ENCODE results near the gene MARK4. TPM values are rescaled to one million over a fixed set of nuclear protein-coding genes. Genes with fewer than 3 reads are reported as not detected.
"Not testable (repeated sequence)": the region's sequence is repeated elsewhere in the genome, so short reads cannot be mapped to it uniquely, and the experiment has no call there.

Gene MARK4
- total RNA-seq, 8 experiments from 2014 or later: 9.1 to 40.6 (median 14.8) TPM

DNA sequence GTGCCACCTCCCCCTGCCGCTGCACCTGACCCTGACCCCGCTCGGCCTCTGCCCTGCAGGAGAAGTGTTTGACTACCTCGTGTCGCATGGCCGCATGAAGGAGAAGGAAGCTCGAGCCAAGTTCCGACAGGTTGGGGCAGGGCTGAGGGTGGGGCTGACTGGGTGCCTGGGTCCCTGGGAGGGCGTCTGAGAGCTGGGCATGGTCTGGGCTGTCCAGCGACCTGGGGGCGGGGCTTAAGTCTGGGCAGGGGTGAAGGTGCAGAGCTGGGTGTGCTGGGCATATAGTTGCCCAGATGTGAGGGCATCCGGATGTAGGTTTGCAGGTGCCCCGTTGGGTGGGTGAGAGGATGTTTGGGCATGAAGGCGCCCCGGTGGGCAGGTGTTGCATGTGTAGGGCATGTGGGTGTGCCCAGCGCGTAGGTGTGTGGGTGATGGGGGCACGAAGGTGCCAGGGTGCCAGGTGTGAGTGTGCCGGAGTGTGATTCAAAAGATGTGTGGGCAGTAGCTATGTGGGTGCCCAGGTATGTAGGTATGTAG lies 13.8 kb downstream of the MARK4 start:
- in situ Hi-C loops (cut with MboI; ENCODE audit: low pct_unique_long_range_greater_than_20kb in 2 of 9, low sequenced_read_pairs in 9 of 9, unreplicated experiment in 9 of 9): no loop called here
- Histone ChIP-seq H3K27ac (no peak overlapping the region), H3K4me3 (no peak overlapping the region), H3K4me1 (replicated peaks in 1 of 2) (no peaks in the 10 kb centered on the region)
- WGBS, 10 experiments: 90 to 97% methylated on average over 2 to 4 of the region's 19 CpGs; no CpG with 5 or more reads in 8 of the 10 experiments
- ATAC-seq (replicated peaks in 6 of 8): no peak

DNA sequence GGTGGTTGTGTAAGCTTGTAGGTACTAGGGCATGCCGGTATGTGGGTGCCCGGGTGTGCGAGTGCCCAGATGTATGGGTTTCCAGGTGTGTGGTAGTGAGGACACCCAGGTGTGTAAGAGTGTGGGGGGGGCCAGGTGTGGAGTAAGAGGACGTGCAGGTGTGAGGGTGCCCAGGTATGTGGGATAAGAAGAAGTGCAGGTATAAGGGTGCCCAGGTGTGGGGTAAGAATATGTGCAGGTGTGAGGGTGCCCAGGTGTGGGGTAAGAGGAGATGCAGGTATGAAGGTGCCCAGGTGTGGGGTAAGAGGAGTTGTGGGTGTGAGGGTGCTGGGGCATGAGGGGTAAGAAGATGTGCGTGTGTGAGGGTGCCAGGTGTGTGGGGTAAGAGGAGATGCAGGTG lies 14.3 kb downstream of the MARK4 start:
- in situ Hi-C loops (cut with MboI; ENCODE audit: low pct_unique_long_range_greater_than_20kb in 2 of 9, low sequenced_read_pairs in 9 of 9, unreplicated experiment in 9 of 9): no loop called here
- ATAC-seq (replicated peaks in 6 of 8): no peak
- Histone ChIP-seq H3K27ac (no peak overlapping the region), H3K4me3 (no peak overlapping the region), H3K4me1 (replicated peaks in 1 of 2) (no peaks in the 10 kb centered on the region)
- WGBS, 10 experiments: 88 to 100% (median 98%) methylated on average over 1 to 4 of the region's 5 CpGs; no CpG with 5 or more reads in 6 of the 10 experiments

DNA sequence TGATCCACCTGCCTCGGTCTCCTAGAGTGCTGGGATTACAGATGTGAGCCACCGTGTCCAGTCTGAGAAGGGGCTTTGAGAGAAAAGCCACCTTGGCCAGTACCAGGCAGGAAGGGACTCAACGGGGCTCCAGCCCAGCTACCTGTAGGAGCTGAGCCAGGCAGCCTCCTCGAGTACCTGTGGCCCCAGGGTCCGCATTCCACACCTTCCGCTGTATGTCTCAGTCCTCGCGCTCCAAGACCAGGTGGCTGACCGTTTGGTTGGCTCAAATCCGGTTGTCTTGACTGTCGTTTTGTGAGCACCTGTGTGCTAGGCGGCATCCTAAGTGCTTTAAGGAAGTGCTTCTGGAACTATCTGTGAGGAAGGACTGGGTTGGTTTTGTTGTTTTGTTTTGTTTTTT lies 16.2 kb downstream of the MARK4 start:
- Histone ChIP-seq H3K27ac (no peak overlapping the region), H3K4me1 (replicated peaks in 1 of 2) (no peaks in the 10 kb centered on the region), H3K4me3 (no peak overlapping the region)
- 83 to 98% (median 92%) methylated on average over 2 to 10 of the region's 12 CpGs; no CpG with 5 or more reads in 2 of the 10 experiments for WGBS, 10 experiments
- no peak for ATAC-seq (replicated peaks in 6 of 8)
- in situ Hi-C loops (cut with MboI; ENCODE audit: low pct_unique_long_range_greater_than_20kb in 2 of 9, low sequenced_read_pairs in 9 of 9, unreplicated experiment in 9 of 9): no loop called here

DNA sequence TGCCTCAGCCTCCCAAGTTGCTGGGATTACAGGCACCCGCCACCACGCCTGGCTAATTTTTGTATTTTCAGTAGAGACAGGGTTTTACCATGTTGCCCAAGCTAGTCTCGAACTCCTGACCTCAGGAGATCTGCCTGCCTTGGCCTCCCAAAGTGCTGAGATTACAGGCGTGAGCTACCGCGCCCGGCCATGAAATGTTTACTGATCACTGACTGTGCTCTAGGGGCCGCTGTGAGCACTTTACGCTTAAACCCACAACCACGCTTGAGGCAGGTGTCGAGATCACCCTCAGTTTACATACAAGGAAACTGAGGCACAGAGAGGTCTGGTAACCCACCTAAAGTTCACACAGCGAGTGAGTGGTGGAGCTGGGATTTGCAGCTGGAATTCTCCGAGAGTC lies 18.9 kb downstream of the MARK4 start:
- ATAC-seq (replicated peaks in 6 of 8); H3K4me1 ChIP-seq (replicated peaks in 1 of 2); in situ Hi-C loops (cut with MboI; ENCODE audit: low pct_unique_long_range_greater_than_20kb in 2 of 9, low sequenced_read_pairs in 9 of 9, unreplicated experiment in 9 of 9); H3K4me3 ChIP-seq; H3K27ac ChIP-seq: not testable (repeated sequence)
- WGBS, 10 experiments: 83 to 100% (median 98%) methylated on average over 1 to 6 of the region's 13 CpGs; no CpG with 5 or more reads in 4 of the 10 experiments

DNA sequence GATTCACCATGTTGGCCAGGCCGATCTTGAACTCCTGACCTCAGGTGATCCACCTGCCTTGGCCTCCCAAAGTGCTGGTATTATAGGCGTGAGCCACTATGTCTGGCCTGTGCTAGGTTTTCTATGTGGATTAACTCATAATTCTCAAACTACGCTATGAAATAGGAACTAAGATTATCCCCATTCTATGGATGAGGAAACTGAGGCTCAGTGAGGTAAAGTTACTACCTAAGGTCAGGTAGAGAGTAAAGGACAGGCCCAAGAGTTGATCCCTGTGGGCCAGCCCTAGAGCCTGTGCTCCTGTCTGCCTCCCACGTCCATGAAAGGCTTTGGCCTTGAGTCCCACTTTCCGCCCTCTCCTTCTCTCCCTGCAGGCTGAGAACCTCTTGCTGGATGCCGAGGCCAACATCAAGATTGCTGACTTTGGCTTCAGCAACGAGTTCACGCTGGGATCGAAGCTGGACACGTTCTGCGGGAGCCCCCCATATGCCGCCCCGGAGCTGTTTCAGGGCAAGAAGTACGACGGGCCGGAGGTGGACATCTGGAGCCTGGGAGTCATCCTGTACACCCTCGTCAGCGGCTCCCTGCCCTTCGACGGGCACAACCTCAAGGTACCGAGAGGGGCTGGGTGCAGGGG lies 20.1 kb downstream of the MARK4 start:
- Histone ChIP-seq H3K4me1 (replicated peaks in 1 of 2) (peaks cover 8 to 11% of the 10 kb centered on the region in 2 donors), H3K4me3 (no peak overlapping the region), H3K27ac (no peak overlapping the region)
- ATAC-seq (replicated peaks in 6 of 8): no peak
- in situ Hi-C loops (cut with MboI; ENCODE audit: low pct_unique_long_range_greater_than_20kb in 2 of 9, low sequenced_read_pairs in 9 of 9, unreplicated experiment in 9 of 9): no loop called here
- WGBS, 10 experiments: 85 to 100% (median 93%) methylated on average over 1 to 3 of the region's 21 CpGs; no CpG with 5 or more reads in 5 of the 10 experiments

DNA sequence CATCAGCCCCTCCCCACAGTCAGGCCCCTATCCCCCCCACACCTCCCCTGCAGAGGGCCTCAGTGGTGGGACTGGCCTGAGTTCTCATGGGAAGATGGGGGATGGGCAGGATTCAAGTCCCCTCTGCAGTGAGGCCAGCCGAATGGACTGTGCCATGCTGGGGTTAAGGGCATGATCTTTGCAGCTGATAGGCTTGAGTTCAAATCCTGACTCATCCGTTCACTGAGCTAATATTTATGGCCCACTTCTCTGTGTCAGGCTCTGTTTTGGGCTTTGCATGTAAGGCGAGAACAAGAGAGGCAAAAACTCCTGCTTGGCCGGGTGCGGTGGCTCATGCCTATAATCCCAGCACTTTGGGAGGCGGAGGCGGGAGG lies 20.7 kb downstream of the MARK4 start:
- no peak overlapping the region for H3K27ac ChIP-seq
- no peak for ATAC-seq (replicated peaks in 6 of 8)
- in situ Hi-C loops (cut with MboI; ENCODE audit: low pct_unique_long_range_greater_than_20kb in 2 of 9, low sequenced_read_pairs in 9 of 9, unreplicated experiment in 9 of 9): no loop called here
- 0 to 100% (median 71%) methylated on average over 1 to 5 of the region's 7 CpGs; no CpG with 5 or more reads in 2 of the 10 experiments for WGBS, 10 experiments
- peaks cover 8 to 11% of the 10 kb centered on the region in 2 donors for H3K4me1 ChIP-seq (replicated peaks in 1 of 2)
- no peak overlapping the region for H3K4me3 ChIP-seq

DNA sequence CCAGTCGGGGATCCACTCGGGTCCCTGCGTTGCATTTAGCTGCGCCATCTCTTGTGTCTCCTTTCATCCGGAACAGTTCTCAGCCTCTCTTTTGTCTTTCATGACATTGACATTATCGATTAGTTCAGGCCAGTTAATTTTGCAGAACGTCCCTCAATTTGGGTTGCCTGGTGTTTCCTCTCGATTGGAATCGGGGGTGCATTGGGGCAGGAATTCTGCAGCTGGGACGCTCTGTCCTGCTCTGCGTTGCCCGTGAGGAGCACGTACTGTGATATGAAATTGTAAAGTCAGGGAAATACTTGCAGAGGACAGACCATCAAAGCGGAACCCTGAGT lies 22.4 kb downstream of the MARK4 start:
- ATAC-seq (replicated peaks in 6 of 8): no peak
- 75 to 89% (median 84%) methylated on average over 1 to 13 of the region's 14 CpGs; no CpG with 5 or more reads in 2 of the 10 experiments for WGBS, 10 experiments
- H3K4me3 ChIP-seq: no peak overlapping the region
- in situ Hi-C loops (cut with MboI; ENCODE audit: low pct_unique_long_range_greater_than_20kb in 2 of 9, low sequenced_read_pairs in 9 of 9, unreplicated experiment in 9 of 9): no loop called here
- no peak overlapping the region for H3K27ac ChIP-seq
- H3K4me1 ChIP-seq (replicated peaks in 1 of 2): peaks cover 8 to 11% of the 10 kb centered on the region in 2 donors

DNA sequence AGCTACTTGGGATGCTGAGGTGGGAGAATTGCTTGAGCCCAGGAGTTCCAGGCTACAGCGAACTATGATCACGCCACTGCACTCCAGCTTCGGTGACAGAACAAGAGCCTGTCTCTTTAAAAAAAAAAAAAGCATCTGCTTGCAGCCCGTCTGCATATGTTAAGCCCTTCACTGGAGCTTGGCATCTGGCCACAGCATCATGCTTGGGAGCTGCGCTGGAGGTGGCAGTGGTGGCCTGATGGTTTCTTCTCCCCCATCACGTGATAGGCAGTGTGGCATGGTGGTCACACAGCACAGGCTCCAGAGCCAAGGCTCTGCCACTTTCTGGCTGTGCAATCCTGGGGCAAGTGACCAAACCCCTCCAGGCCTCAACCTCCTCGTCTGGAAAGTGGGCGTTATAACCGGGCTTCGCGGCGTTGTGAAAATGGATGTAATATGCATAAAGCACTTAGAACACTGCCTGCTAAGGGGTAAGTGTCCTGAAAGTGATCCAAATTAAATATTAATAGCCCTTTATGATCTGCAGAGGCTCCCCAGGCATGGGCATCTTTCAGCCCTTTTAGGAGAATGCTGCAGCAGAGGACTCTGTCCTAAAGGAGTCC lies 24.4 kb downstream of the MARK4 start:
- Histone ChIP-seq H3K4me1 (replicated peaks in 1 of 2) (peaks cover 8 to 11% of the 10 kb centered on the region in 2 donors), H3K4me3 (no peak overlapping the region), H3K27ac (peak overlapping the region in 1 of 2 donors; percentile 73)
- ATAC-seq (replicated peaks in 6 of 8): peak; percentile 24 to 90 (median 68)
- in situ Hi-C loops (cut with MboI; ENCODE audit: low pct_unique_long_range_greater_than_20kb in 2 of 9, low sequenced_read_pairs in 9 of 9, unreplicated experiment in 9 of 9): no loop called here
- WGBS, 10 experiments: 0 to 96% (median 65%) methylated on average over 1 to 5 of the region's 12 CpGs; no CpG with 5 or more reads in 2 of the 10 experiments

DNA sequence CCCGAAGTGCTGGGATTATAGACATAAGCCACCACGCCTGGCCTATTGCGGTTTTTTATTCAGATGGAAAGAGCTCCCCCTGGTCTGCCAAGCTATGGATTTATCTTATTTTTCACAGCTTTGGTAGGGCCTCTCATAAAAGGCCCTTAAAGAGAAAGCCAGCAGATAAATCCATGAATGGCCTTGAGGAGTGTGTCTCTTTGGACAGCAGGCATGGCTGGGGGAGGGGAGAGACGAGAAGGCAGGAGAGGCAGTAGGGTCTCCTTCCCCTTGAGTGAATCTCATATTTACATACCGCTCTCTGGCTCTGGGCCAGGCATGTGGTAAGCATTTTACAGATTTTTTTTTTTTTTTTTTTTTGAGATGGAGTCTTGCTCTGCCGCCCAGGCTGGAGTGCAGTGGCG lies 25.2 kb downstream of the MARK4 start:
- Histone ChIP-seq H3K4me3 (no peak overlapping the region), H3K27ac (peak overlapping the region; percentile 34 to 73), H3K4me1 (replicated peaks in 1 of 2) (peaks cover 8 to 11% of the 10 kb centered on the region in 2 donors)
- WGBS, 10 experiments: 0 to 100% (median 50%) methylated on average over 1 to 3 of the region's 7 CpGs; no CpG with 5 or more reads in 4 of the 10 experiments
- peak in 4 of 8 experiments; percentile 74 to 86 (median 81) for ATAC-seq (replicated peaks in 6 of 8)
- in situ Hi-C loops (cut with MboI; ENCODE audit: low pct_unique_long_range_greater_than_20kb in 2 of 9, low sequenced_read_pairs in 9 of 9, unreplicated experiment in 9 of 9): no loop called here

DNA sequence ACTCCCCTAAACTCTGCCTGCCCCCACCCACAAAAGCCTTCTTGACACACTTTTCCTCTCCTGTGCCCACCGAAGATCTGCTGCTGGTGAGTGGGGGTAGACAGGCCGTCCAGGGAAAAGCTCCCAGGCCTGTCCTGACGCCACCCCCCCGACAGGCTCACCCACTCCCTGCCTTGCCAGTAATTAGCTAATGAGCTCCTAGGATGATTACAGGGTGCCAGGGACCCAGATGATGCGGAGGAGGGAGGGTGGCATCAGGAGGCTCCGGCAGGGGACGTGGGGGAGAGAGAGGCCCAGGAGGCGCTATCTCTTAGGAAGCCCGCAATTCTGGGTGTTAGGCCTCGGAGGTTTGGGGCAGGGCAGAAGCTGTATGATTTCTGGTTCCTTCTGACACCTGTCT lies 27.0 kb downstream of the MARK4 start:
- 92 to 100% (median 94%) methylated on average over 1 to 3 of the region's 10 CpGs; no CpG with 5 or more reads in 7 of the 10 experiments for WGBS, 10 experiments
- Histone ChIP-seq H3K27ac (no peak overlapping the region), H3K4me3 (no peak overlapping the region), H3K4me1 (replicated peaks in 1 of 2) (peaks cover 8 to 11% of the 10 kb centered on the region in 2 donors)
- no peak for ATAC-seq (replicated peaks in 6 of 8)
- in situ Hi-C loops (cut with MboI; ENCODE audit: low pct_unique_long_range_greater_than_20kb in 2 of 9, low sequenced_read_pairs in 9 of 9, unreplicated experiment in 9 of 9): no loop called here

DNA sequence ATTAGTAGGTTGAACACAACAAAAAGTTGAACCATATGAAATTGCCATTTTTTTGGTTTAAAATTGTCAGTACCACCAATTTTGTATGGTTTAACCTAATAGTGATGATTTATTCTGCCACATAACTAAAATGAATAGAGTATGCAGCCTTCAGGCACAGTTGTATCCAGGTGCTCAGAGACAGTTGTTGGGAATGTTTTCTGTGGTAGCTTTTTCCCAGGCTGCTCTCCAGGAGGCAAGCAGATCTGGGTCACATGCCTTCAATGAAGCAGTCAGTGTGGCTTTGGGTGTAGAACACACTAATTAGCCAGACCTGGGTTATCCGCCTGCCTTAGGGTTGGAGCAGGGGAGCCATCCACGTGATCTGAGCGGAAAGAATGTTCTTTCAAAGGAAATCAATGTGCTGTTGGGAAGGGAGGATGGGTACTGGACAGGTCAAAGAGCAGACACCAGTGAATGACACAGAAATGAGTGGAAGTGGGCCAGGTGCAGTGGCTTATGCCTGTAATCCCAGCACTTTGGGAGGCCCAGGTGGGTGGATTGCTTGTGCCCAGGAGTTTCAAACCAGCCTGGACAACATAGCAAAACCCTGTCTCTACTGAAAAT lies 28.6 kb downstream of the MARK4 start:
- no peak for ATAC-seq (replicated peaks in 6 of 8)
- H3K4me1 ChIP-seq (replicated peaks in 1 of 2): peaks cover 8 to 11% of the 10 kb centered on the region in 2 donors
- 50 to 100% (median 90%) methylated on average over 1 to 3 of the region's 3 CpGs; no CpG with 5 or more reads in 6 of the 10 experiments for WGBS, 10 experiments
- no peak overlapping the region for H3K27ac ChIP-seq
- in situ Hi-C loops (cut with MboI; ENCODE audit: low pct_unique_long_range_greater_than_20kb in 2 of 9, low sequenced_read_pairs in 9 of 9, unreplicated experiment in 9 of 9): no loop called here
- H3K4me3 ChIP-seq: no peak overlapping the region

DNA sequence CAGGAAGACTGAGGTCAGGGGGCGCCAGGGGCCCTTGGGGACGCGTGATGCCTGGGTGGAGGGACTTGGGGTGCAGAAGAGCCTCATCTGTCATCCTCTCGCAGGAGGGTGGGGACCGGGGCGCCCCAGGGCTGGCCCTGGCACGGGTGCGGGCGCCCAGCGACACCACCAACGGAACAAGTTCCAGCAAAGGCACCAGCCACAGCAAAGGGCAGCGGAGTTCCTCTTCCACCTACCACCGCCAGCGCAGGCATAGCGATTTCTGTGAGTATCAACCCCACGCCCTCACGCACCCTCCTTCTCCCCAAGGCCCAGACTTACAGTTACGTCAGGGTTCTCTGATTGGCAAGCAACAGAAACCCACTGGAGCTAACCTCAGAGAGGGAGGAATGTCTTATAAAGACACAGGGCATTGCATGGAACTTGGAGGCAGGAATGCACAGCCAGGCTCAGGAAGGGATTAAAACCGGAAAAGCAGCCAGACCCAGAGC lies 29.4 kb downstream of the MARK4 start:
- peaks cover 7 to 8% of the 10 kb centered on the region in 2 donors for H3K4me1 ChIP-seq (replicated peaks in 1 of 2)
- 80 to 100% (median 95%) methylated on average over 1 to 8 of the region's 19 CpGs; no CpG with 5 or more reads in 7 of the 10 experiments for WGBS, 10 experiments
- in situ Hi-C loops (cut with MboI; ENCODE audit: low pct_unique_long_range_greater_than_20kb in 2 of 9, low sequenced_read_pairs in 9 of 9, unreplicated experiment in 9 of 9): no loop called here
- no peak overlapping the region for H3K27ac ChIP-seq
- H3K4me3 ChIP-seq: no peak overlapping the region
- no peak for ATAC-seq (replicated peaks in 6 of 8)

DNA sequence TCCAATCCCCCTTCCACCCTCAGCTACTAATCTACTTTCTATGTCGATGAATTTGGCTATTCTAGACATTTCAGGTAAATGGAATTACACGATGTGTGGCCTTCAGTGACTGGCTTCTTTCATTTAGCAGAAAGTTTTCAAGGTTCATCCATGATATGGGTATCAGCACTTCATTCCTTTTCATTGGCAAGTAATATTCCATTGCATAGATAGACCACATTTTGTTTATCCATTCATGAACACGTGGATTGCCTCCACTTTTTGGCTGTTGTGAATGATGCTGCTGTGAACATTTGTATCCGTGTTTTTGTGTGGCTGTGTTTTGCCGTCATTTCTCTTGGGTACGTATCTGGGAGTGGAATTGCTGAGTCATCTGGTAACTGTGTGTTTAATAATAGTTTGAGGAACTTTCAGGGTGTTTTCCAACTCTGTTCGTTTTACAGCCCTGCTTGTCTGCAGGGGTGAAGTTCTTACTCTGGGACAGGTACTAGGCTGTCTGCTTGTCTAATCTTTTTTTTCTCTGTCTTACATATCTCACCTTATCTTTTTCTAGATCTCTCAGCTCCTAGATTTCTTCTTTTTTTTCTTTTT lies 32.5 kb downstream of the MARK4 start:
- no peak overlapping the region for H3K27ac ChIP-seq
- H3K4me3 ChIP-seq: no peak overlapping the region
- in situ Hi-C loops (cut with MboI; ENCODE audit: low pct_unique_long_range_greater_than_20kb in 2 of 9, low sequenced_read_pairs in 9 of 9, unreplicated experiment in 9 of 9): no loop called here
- WGBS, 10 experiments: 41 to 90% (median 67%) methylated on average over 3 to 7 of the region's 7 CpGs; no CpG with 5 or more reads in 1 of the 10 experiments
- ATAC-seq (replicated peaks in 6 of 8): no peak
- H3K4me1 ChIP-seq (replicated peaks in 1 of 2): no peaks in the 10 kb centered on the region

Data from motor neuron (in vitro differentiated cells).